GM12801 (cell line): Measurements from ENCODE around the gene KRTAP10-9.

Source experiments
- TF ChIP-seq, protein P1 (sequence below): IDR thresholded peaks from one replicate; pipeline ENCODE4 v1.5.1; 2011; ENCODE audit warnings: control low read depth; ENCODE audit not compliant: insufficient read length; ENCODE audit errors: extremely low read depth

KRTAP10-9 gene

DNA sequence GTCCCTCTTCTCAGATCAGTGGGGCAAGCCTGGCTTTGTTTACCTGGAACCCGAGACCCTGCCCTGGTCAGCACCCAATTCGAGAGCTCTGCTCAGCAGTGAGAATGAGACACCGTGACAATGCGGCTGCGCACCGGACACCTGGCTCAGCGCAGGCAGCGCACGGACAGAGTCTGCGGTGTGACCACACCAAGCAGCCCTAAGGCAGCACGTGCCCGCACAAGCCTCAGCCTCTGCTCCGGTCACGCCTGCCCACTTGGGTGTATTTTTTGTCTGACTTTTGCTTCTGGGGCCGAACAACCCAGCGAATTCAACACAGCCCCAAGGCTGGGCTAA, 10.3 kb upstream of the KRTAP10-9 start:
- TF ChIP-seq, protein P1, sequence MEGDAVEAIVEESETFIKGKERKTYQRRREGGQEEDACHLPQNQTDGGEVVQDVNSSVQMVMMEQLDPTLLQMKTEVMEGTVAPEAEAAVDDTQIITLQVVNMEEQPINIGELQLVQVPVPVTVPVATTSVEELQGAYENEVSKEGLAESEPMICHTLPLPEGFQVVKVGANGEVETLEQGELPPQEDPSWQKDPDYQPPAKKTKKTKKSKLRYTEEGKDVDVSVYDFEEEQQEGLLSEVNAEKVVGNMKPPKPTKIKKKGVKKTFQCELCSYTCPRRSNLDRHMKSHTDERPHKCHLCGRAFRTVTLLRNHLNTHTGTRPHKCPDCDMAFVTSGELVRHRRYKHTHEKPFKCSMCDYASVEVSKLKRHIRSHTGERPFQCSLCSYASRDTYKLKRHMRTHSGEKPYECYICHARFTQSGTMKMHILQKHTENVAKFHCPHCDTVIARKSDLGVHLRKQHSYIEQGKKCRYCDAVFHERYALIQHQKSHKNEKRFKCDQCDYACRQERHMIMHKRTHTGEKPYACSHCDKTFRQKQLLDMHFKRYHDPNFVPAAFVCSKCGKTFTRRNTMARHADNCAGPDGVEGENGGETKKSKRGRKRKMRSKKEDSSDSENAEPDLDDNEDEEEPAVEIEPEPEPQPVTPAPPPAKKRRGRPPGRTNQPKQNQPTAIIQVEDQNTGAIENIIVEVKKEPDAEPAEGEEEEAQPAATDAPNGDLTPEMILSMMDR = no peak

DNA sequence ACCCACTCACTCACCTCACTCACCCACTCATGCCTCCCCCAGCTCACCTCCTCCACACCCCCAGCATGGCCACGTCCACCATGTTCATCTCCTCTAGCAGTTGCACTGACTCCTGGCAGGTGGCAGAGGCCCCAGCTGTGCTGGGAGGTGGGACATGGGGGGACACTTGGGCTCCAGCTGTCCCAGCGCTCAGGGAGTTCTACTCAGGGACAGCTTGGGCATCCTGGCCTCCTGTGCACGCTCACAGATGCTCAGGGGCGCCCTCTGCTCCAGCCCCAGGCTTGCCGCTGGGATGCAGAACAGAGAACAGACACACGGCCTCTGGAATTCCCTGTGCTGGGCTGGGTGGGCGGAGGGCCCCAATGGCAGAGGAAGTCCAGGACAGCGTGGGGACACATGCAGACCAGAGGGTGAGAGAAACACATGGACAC, 9.8 kb upstream of the KRTAP10-9 start:
- TF ChIP-seq, protein P1 = no peak

DNA sequence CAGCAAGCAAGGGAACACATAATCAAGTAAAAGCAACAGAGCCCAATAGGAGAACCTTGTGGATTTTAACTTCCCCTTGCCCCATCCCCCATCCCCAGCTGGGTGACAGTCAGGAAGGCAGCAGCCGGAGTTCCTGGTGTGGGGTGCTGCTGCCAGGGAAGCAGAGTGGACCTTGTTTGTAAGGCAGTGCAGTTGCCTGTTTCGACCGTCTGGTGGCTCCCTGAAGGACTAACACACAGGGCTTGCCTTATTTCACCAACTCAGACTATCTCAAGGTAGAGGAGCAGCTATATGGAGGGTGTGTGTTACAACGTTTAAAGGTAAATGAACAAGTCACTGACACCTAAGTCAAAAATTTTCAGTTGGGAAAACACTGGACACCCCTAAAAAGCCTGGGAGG, 8.4 kb upstream of the KRTAP10-9 start:
- TF ChIP-seq, protein P1 = no peak

DNA sequence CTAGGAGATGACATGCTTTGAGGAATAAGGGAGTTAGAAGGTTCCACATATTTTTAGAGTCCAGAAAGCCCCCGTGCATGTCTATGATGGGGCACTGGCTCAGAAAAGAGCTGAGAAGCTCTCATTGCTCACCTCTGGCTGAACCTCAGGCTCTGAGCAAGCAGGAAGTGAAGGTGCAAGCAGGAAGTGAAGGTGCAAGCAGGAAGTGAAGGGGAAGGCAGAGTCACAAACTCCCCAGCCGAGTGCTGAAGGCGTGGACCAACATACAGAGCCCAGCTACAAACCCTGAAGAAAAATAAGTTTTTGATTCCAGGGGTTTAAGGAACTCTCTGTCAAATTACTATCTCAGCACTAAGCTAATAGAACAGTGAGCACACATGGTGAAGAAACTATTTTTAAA, 8.0 kb upstream of the KRTAP10-9 start:
- TF ChIP-seq, protein P1 = no peak

DNA sequence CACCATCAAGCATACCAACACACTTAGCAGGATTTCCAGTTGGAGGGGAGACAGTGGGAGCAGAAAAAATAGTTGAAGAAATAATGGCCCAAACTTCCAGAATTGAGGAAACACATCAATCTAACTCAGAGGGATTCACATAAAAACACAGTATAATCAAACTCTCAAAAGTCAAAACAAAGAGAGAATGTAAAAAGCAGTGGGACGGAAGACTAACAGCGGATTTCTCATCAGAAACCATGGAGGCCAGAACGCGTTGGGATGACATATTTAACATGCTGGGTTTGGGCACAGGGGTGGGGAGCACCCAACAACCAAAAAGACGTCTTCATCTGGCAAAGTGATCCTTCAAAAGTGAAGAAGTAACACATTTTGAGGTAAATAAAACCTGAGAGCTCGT, 7.0 kb upstream of the KRTAP10-9 start:
- TF ChIP-seq, protein P1 = no peak

DNA sequence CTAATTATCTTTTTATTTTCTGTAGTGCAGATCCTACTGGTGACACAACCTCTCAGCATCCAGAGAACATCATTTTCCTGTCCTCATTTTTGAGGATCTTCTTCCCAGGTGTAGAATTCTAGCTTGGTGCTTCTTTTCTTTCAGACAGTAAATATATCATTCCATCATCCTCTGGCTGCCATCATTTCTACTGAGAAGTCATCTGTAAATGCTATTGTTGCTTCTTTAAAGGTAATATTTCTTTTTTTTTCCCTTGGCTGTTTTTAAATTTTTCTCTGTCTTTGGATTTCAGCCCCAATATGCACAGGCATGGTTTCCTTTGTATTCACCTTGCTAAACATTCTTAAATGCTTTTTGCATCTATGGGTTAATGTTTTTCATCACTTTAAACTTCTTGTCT, 3.3 kb upstream of the KRTAP10-9 start:
- TF ChIP-seq, protein P1 = no peak

DNA sequence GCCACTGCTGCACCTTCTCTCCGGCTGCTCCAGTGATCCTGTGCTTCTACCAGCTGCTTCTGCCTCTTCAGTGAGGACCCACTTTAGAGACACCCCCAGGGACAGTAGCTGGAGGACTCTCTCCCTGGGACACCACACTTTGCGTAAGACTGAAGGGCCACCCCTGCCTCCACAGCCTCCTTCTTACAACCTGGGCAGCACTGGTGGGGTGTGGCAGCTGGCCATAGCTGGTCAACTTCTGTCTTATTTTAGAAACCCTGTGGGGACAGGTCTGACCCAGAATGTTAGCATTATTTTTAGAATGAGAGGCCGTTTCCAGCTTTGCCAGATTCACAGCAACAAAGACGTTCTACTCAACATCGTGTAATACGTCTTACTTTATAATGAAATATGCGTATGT, 1.1 kb upstream of the KRTAP10-9 start:
- TF ChIP-seq, protein P1 = no peak

DNA sequence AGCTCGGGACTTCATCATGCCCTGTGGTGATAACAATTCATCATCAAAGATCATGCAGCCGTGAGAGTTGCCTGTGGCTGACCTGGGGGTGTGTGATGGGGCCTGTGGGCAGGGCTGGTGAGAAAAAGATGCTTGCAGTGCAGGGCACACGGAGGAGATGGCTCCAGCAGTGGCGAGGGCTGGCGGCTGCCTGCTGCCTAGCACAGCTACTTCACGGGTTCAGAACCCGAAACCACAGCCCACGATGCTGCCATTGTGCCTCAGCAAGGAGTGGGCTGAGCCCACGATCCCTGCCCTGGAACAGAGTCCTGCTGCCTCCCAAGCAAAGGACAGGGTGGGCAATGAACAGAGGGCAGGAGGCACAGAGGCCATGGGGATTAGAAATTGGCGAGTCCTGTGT, 631 bp upstream of the KRTAP10-9 start:
- TF ChIP-seq, protein P1 = no peak
